AG04450 (cell line): Measurements from ENCODE around the gene SNRPN. TPM values are rescaled to one million over a fixed set of nuclear protein-coding genes. Genes with fewer than 3 reads are reported as not detected.
A peak's percentile ranks its signal among the peaks of the same experiment; 100 is the strongest.
"Not testable (repeated sequence)": the region's sequence is repeated elsewhere in the genome, so short reads cannot be mapped to it uniquely, and the experiment has no call there.

Experiments used
- CTCF ChIA-PET: fragments of 300-600, 350-600 bp; formaldehyde crosslinking; extraction: SDS; loops from one replicate; lab custom pipeline; 2022; ENCODE audit warnings: antibody characterized with exemption, inconsistent platforms; lab: Charles Lee
- POLR2A ChIA-PET: fragments of 350-600 bp; formaldehyde crosslinking; extraction: SDS; loops from one replicate; lab custom pipeline; 2021; ENCODE audit warnings: antibody characterized with exemption, inconsistent platforms; lab: Yijun Ruan, JAX
- DNase-seq: peaks from one replicate; pipeline ENCODE4 v3.0.0-alpha.2; 2011; ENCODE audit warnings: low read depth, low spot score
- H3K27ac ChIP-seq: one replicate; pipeline ENCODE4 v1.5.1; 2012; ENCODE audit warnings: low read depth, low read length, control low read depth
- H3K27me3 ChIP-seq: one replicate; pipeline ENCODE4 v1.6.0; 2012; ENCODE audit warnings: low read length; ENCODE audit not compliant: control insufficient read depth, insufficient read depth
- H3K4me3 ChIP-seq: 2 replicates; pipeline ENCODE4 v1.5.1; 2011; ENCODE audit warnings: mild to moderate bottlenecking, low read depth, low read length, control low read depth
- H3K9me3 ChIP-seq: 2 replicates; pipeline ENCODE4 v1.5.1; 2012; ENCODE audit warnings: low read length; ENCODE audit not compliant: control insufficient read depth, insufficient read depth
- polyA minus RNA-seq: library from RNA; depleted of rRNA, polyadenylated mRNA; stranded (reverse); fragments of >200 nt; gene quantifications from 2 replicates; pipeline ENCODE4 v1.2.3, GENCODE V29; 2011; rRNA and poly(A)+ RNA removed
- polyA plus RNA-seq: library from polyadenylated mRNA; depleted of rRNA; stranded (reverse); fragments of >200 nt; gene quantifications from 2 replicates; pipeline ENCODE4 v1.2.3, GENCODE V29; 2011; rRNA removed
- TF ChIP-seq, protein P1 (sequence below): IDR thresholded peaks from 2 replicates; pipeline ENCODE4 v1.5.1; 2011; ENCODE audit warnings: low read depth, low read length, control low read depth, inconsistent platforms

SNRPN gene
- polyA plus RNA-seq (254 and 282 TPM in 2 replicates), polyA minus RNA-seq (137 and 152 TPM in 2 replicates)

DNA sequence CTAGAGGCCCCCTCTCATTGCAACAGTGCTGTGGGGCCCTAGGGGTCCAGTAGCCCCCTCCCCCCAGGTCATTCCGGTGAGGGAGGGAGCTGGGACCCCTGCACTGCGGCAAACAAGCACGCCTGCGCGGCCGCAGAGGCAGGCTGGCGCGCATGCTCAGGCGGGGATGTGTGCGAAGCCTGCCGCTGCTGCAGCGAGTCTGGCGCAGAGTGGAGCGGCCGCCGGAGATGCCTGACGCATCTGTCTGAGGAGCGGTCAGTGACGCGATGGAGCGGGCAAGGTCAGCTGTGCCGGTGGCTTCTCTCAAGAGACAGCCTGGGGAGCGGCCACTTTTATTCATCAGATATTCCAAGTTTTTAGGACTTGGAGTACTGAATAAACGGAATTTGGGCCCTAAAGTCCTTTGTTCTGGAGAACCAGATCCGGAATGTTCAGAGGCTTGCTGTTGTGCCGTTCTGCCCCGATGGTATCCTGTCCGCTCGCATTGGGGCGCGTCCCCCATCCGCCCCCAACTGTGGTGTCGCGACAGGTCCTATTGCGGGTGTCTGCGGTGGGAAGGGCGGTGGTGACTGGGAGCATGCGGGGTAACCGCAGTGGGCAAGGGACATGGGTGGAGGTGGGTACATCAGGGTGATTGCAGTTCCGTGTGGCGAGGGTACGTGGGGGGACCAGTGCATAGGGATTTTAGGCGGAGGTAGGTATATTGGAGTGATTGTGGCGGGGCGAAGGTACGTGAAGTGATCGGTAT lies at the start of gene SNRPN, which contains the start of gene SNURF:
TSS of gene SNRPN (plus strand) at position 205 of the 748 bp plus-strand sequence. CDS start 19,467 bp downstream, outside the sequence.
TSS of gene SNURF (plus strand) at position 205 of the 748 bp plus-strand sequence. CDS start at position 267, 62 bp downstream.
- Histone ChIP-seq H3K27me3 (no peaks in the 10 kb centered on the region), H3K4me3 (peak within 1 kb of the TSS; percentile 94), H3K27ac (peak within 1 kb of the TSS; percentile 81), H3K9me3 (peaks cover 24% of the 10 kb centered on the region)
- peak; percentile 38 for DNase-seq
- ChIA-PET POLR2A (no interaction called here), CTCF (no interaction called here)
- TF ChIP-seq, protein P1, sequence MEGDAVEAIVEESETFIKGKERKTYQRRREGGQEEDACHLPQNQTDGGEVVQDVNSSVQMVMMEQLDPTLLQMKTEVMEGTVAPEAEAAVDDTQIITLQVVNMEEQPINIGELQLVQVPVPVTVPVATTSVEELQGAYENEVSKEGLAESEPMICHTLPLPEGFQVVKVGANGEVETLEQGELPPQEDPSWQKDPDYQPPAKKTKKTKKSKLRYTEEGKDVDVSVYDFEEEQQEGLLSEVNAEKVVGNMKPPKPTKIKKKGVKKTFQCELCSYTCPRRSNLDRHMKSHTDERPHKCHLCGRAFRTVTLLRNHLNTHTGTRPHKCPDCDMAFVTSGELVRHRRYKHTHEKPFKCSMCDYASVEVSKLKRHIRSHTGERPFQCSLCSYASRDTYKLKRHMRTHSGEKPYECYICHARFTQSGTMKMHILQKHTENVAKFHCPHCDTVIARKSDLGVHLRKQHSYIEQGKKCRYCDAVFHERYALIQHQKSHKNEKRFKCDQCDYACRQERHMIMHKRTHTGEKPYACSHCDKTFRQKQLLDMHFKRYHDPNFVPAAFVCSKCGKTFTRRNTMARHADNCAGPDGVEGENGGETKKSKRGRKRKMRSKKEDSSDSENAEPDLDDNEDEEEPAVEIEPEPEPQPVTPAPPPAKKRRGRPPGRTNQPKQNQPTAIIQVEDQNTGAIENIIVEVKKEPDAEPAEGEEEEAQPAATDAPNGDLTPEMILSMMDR = no peak

DNA sequence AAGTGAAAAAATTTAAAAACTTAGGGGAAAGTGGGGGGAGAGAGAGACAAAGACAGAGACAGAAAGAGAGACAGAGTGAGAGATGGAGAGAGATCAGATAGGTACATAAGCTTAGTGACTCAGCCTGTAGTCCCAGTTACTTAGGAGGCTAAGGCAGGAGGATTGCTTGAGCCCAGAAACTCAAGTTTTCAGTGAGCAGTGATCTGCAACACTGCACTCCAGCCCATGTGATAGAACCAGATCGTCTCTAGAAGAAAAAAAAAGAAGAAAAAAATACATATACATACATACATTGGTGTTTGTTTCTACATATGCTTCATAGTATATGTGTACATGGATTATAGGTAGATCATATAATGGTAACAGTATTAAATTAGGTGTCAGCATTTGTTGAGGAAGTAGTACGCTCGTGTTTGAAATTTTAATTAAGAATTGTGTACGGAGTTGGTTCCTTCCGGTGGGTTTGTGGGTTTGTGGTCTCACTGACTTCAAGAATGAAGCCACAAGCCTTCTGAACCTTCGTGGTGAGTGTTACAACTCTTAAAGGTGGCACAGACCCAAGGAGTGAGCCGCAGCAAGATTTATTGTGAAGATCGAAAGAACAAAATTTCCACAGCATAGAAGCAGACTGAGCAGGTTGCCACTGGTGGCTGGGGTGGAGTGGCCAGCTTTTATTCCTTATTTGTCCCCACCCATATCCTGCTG lies 38.3 kb upstream of the SNRPN start:
- TF ChIP-seq, protein P1 = no peak
- ChIA-PET CTCF (no interaction called here), POLR2A (no interaction called here)
- no peak for DNase-seq
- Histone ChIP-seq H3K9me3 (peaks cover 8% of the 10 kb centered on the region), H3K27ac (no peak overlapping the region), H3K27me3 (no peaks in the 10 kb centered on the region), H3K4me3 (no peak overlapping the region)

DNA sequence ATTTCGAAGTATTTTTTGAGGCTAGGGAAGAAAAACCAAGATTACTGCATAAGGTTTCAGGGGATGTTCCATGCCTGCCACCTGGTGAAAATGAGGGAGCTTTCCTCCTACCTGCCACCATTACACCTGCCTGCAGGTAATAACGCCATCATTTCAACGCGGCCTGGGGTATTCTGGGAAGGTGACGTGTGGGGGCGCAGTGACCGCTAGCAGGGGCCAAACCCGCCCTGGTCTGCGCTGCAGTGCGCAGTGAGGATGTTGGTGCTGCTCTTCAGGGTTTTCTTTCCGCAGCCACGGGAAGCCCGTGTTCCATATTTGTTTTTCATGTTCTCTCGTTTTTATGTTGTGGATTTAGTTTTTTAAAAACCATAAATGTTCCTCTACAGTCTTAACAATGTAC lies 37.4 kb upstream of the SNRPN start:
- Histone ChIP-seq H3K27me3 (no peaks in the 10 kb centered on the region), H3K4me3 (no peak overlapping the region), H3K9me3 (peaks cover 4% of the 10 kb centered on the region), H3K27ac (no peak overlapping the region)
- CTCF ChIA-PET = no interaction called here
- DNase-seq = no peak
- TF ChIP-seq, protein P1 = no peak
- POLR2A ChIA-PET = no interaction called here

DNA sequence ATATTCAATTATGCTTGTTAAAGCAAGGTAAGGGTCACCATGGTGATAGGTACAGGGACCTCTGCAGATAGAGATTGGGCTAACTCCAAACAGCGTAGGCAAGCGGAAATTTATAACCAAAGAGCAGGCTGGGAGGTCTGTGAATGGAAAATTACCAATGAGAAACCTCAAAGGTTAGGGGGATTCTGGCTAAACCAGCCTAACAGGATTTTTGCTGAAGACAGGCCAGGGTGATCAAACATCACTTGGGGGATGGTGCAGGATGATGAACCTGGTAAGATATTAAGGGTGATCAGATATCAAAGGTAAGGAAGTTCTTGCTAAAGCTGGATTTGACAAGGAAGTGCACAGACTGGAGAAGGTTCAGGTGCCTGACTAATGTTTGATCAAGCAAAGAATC lies 35.3 kb upstream of the SNRPN start:
- CTCF ChIA-PET = no interaction called here
- DNase-seq = no peak

DNA sequence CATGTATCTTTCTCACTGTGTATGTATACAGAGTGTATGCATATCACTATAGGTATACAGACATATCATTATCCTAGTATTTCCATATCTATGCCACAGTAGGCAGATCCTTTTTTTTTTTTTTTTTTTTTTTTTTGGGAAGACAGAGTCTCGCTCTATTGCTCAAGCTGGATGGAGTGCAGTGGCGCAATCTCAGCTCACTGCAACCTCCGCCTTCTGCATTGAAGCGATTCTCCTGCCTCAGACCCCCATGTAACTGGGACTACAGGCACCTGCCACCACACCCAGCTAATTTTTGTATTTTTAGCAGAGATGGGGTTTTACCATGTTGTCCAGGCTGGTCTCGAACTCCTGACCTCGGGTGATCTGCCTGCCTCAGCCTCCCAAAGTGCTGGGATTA lies 32.0 kb upstream of the SNRPN start:
- H3K27me3 ChIP-seq, H3K27ac ChIP-seq, H3K4me3 ChIP-seq, POLR2A ChIA-PET, H3K9me3 ChIP-seq, DNase-seq, CTCF ChIA-PET: not testable (repeated sequence)

More for the DNA sequence above, 35.3 kb upstream of the SNRPN start:
- POLR2A ChIA-PET = no interaction called here
- TF ChIP-seq, protein P1 = no peak
- Histone ChIP-seq H3K27me3 (no peaks in the 10 kb centered on the region), H3K4me3 (no peak overlapping the region), H3K9me3 (peaks cover 4% of the 10 kb centered on the region), H3K27ac (no peak overlapping the region)
